IMR-90 (cell line): Measurements from ENCODE around the gene CUX1. TPM values are rescaled to one million over a fixed set of nuclear protein-coding genes. Genes with fewer than 3 reads are reported as not detected.

Experiments used
- ATAC-seq: fragments of 200-7000 bp; cut with Tn5 transposase; 2 replicates; pipeline ENCODE4 v1.9.1; 2020; ENCODE audit warnings: low read depth, mild to moderate bottlenecking, moderate library complexity
- BruUV-seq: library from RNA; stranded (reverse); fragments of 400-500 nt; replicated peaks from 2 replicates; lab custom pipeline; 2021; lab: Mats Ljungman, UMichigan
- CTCF ChIA-PET: fragments of 300-600 bp; formaldehyde crosslinking; extraction: SDS; loops from one replicate; lab custom pipeline; 2021; ENCODE audit warnings: antibody characterized with exemption; lab: Yijun Ruan, JAX
- POLR2A ChIA-PET: fragments of 300-600 bp; sonication (Branson Sonifier 250); formaldehyde crosslinking; loops from one replicate; lab custom pipeline; 2022; ENCODE audit warnings: antibody characterized with exemption; ENCODE audit not compliant: unreplicated experiment; lab: Charles Lee
- DNase-seq: peaks from one replicate; pipeline ENCODE4 v3.0.0; 2013
- H2AFZ ChIP-seq: replicated peaks from 2 replicates; pipeline ENCODE3; 2013; ENCODE audit warnings: low read length, mild to moderate bottlenecking; ENCODE audit not compliant: poor library complexity
- H2AK5ac ChIP-seq: 2 replicates; pipeline ENCODE4 v1.6.1; 2013; ENCODE audit warnings: low read depth, low read length, inconsistent platforms
- H2AK9ac ChIP-seq: replicated peaks from 2 replicates; pipeline ENCODE3; 2013; ENCODE audit warnings: mild to moderate bottlenecking, low read depth, low read length, moderate library complexity; ENCODE audit not compliant: poor library complexity
- H2BK120ac ChIP-seq: 2 replicates; pipeline ENCODE4 v1.6.1; 2013; ENCODE audit warnings: low read depth, low read length, inconsistent platforms
- H2BK15ac ChIP-seq: 3 replicates; pipeline ENCODE4 v1.6.1; 2013; ENCODE audit warnings: low read depth, low read length, inconsistent platforms
- H2BK20ac ChIP-seq: 2 replicates; pipeline ENCODE4 v1.6.1; 2013; ENCODE audit warnings: low read depth, mild to moderate bottlenecking, inconsistent platforms, low read length, moderate library complexity
- H2BK5ac ChIP-seq: 2 replicates; pipeline ENCODE4 v1.6.1; 2013; ENCODE audit warnings: mild to moderate bottlenecking, low read depth, low read length, inconsistent platforms; ENCODE audit not compliant: poor library complexity, severe bottlenecking
- H3K14ac ChIP-seq: replicated peaks from 2 replicates; pipeline ENCODE4 v1.6.1; 2013; ENCODE audit warnings: low read depth, low read length, inconsistent platforms
- H3K18ac ChIP-seq: 2 replicates; pipeline ENCODE4 v1.6.1; 2013; ENCODE audit warnings: low read depth, low read length, control low read depth
- H3K23ac ChIP-seq: 2 replicates; pipeline ENCODE4 v1.6.1; 2013; ENCODE audit warnings: low read depth, low read length, inconsistent platforms
- H3K27ac ChIP-seq: 2 replicates; pipeline ENCODE4 v1.5.1; 2013; ENCODE audit warnings: mild to moderate bottlenecking, control low read depth, low read length; ENCODE audit not compliant: insufficient read depth
- H3K27me3 ChIP-seq: 2 replicates; pipeline ENCODE4 v1.6.1; 2013; ENCODE audit warnings: low read length; ENCODE audit not compliant: control insufficient read depth, insufficient read depth
- H3K36me3 ChIP-seq: 2 replicates; pipeline ENCODE4 v1.6.1; 2013; ENCODE audit warnings: low read length, mixed read lengths; ENCODE audit not compliant: control insufficient read depth, insufficient read depth
- H3K4ac ChIP-seq: 2 replicates; pipeline ENCODE4 v1.6.1; 2013; ENCODE audit warnings: low read depth, low read length, inconsistent platforms
- H3K4me1 ChIP-seq: 2 replicates; pipeline ENCODE4 v1.6.1; 2013; ENCODE audit warnings: low read length, mixed read lengths; ENCODE audit not compliant: control insufficient read depth, insufficient read depth
- H3K4me2 ChIP-seq: 2 replicates; pipeline ENCODE4 v1.6.1; 2013; ENCODE audit warnings: low read depth, mild to moderate bottlenecking, control low read depth, low read length, moderate library complexity
- H3K4me3 ChIP-seq: 2 replicates; pipeline ENCODE4 v1.5.1; 2013; ENCODE audit warnings: low read depth, mild to moderate bottlenecking, control low read depth, low read length, moderate library complexity; ENCODE audit not compliant: insufficient read depth
- H3K56ac ChIP-seq: 2 replicates; pipeline ENCODE4 v1.6.1; 2013; ENCODE audit warnings: low read length, inconsistent platforms; ENCODE audit not compliant: insufficient read depth; ENCODE audit errors: extremely low read depth
- H3K79me1 ChIP-seq, 2 experiments: 2 replicates each; pipeline ENCODE4 v1.6.1; 2013; ENCODE audit warnings: low read length in 2 of 2, inconsistent platforms in 1 of 2, low read depth in 1 of 2
- H3K9ac ChIP-seq: 2 replicates; pipeline ENCODE4 v1.6.1; 2013; ENCODE audit warnings: low read depth, low read length, control low read depth
- H3K9me1 ChIP-seq: 2 replicates; pipeline ENCODE4 v1.6.1; 2013; ENCODE audit warnings: low read length, inconsistent platforms; ENCODE audit not compliant: insufficient read depth
- H3K9me3 ChIP-seq: 2 replicates; pipeline ENCODE4 v1.6.1; 2013; ENCODE audit warnings: low read length; ENCODE audit not compliant: control insufficient read depth, insufficient read depth
- H4K20me1 ChIP-seq: 2 replicates; pipeline ENCODE4 v1.6.1; 2013; ENCODE audit warnings: low read length, inconsistent platforms; ENCODE audit not compliant: insufficient read depth
- H4K5ac ChIP-seq: 2 replicates; pipeline ENCODE4 v1.6.1; 2013; ENCODE audit warnings: mild to moderate bottlenecking, low read depth, low read length, control low read depth
- H4K8ac ChIP-seq, 2 experiments: 2 replicates each; pipeline ENCODE4 v1.6.1; 2013; ENCODE audit warnings: low read depth in 2 of 2, low read length in 2 of 2, control low read depth in 1 of 2, inconsistent platforms in 1 of 2
- H4K91ac ChIP-seq: 2 replicates; pipeline ENCODE4 v1.6.1; 2013; ENCODE audit warnings: low read depth, low read length, inconsistent platforms; ENCODE audit not compliant: insufficient read depth
- BHLHE40 ChIP-seq: fragments of 150-350 bp; IDR thresholded peaks from 2 replicates; pipeline ENCODE4 v1.6.1; 2016; ENCODE audit warnings: mild to moderate bottlenecking, low read depth, low read length
- CEBPB ChIP-seq: IDR thresholded peaks from 2 replicates; pipeline ENCODE4 v1.6.1; 2012; ENCODE audit warnings: low read depth, low read length, improper control_type of control experiment
- CHD1 ChIP-seq: IDR thresholded peaks from 2 replicates; pipeline ENCODE4 v1.6.1; 2012; ENCODE audit warnings: low read depth, low read length, improper control_type of control experiment
- CTCF ChIP-seq: conservative IDR thresholded peaks from 2 replicates; pipeline ENCODE4 v1.5.1; 2012; ENCODE audit warnings: mild to moderate bottlenecking, low read depth, low read length, improper control_type of control experiment
- ELK1 ChIP-seq: fragments of 150-350 bp; IDR thresholded peaks from 2 replicates; pipeline ENCODE4 v1.6.1; 2016; ENCODE audit warnings: low read depth, mild to moderate bottlenecking, low read length, moderate library complexity, borderline replicate concordance
- FOS ChIP-seq: fragments of 150-350 bp; IDR thresholded peaks from 2 replicates; pipeline ENCODE4 v1.6.1; 2016; ENCODE audit warnings: low read depth, low read length
- MAFK ChIP-seq: IDR thresholded peaks from 2 replicates; pipeline ENCODE4 v1.6.1; 2012; ENCODE audit warnings: low read depth, low read length, improper control_type of control experiment
- MAZ ChIP-seq: IDR thresholded peaks from 2 replicates; pipeline ENCODE4 v1.6.1; 2012; ENCODE audit warnings: low read depth, mild to moderate bottlenecking, low read length, improper control_type of control experiment, moderate library complexity, borderline replicate concordance
- MXI1 ChIP-seq: IDR thresholded peaks from 2 replicates; pipeline ENCODE4 v1.6.1; 2012; ENCODE audit warnings: low read depth, mild to moderate bottlenecking, low read length, moderate library complexity, borderline replicate concordance
- NFE2L2 ChIP-seq: fragments of 150-350 bp; IDR thresholded peaks from 2 replicates; pipeline ENCODE4 v1.6.1; 2016; ENCODE audit warnings: low read depth, mild to moderate bottlenecking, low read length
- POLR2A ChIP-seq: IDR thresholded peaks from 2 replicates; pipeline ENCODE4 v1.6.1; 2012; ENCODE audit warnings: mild to moderate bottlenecking, low read depth, low read length
- RAD21 ChIP-seq: IDR thresholded peaks from 2 replicates; pipeline ENCODE4 v1.6.1; 2012; ENCODE audit warnings: low read length, improper control_type of control experiment
- RCOR1 ChIP-seq: IDR thresholded peaks from 2 replicates; pipeline ENCODE4 v1.6.1; 2012; ENCODE audit warnings: mild to moderate bottlenecking, low read length, improper control_type of control experiment; ENCODE audit not compliant: insufficient replicate concordance
- RFX5 ChIP-seq: IDR thresholded peaks from 2 replicates; pipeline ENCODE4 v1.8.0; 2012; ENCODE audit warnings: low read depth, mild to moderate bottlenecking, low read length, moderate library complexity
- SMC3 ChIP-seq: fragments of 150-350 bp; IDR thresholded peaks from 2 replicates; pipeline ENCODE4 v1.6.1; 2016; ENCODE audit warnings: low read depth, mild to moderate bottlenecking, antibody characterized with exemption, low read length, moderate library complexity
- USF2 ChIP-seq: fragments of 150-350 bp; IDR thresholded peaks from 2 replicates; pipeline ENCODE4 v1.6.1; 2017; ENCODE audit warnings: mild to moderate bottlenecking, antibody characterized with exemption, low read length, low read depth
- WGBS, 2 experiments: methylation state at CpG; one replicate each; pipeline versions ENCODE4 v1.1.5 to v1.1.7; 2013; ENCODE audit warnings: missing lambda C conversion rate in 2 of 2; ENCODE audit not compliant: insufficient read length in 1 of 2; ENCODE audit errors: extremely low coverage in 2 of 2; 5-methylcytosine and 5-hydroxymethylcytosine counted together
- dilution Hi-C: fragments of 300-500 bp; cut with HindIII; formaldehyde crosslinking; loops from one replicate; pipeline ENCODE4 v1.14.3; 2018; ENCODE audit warnings: low sequenced_read_pairs; ENCODE audit not compliant: unreplicated experiment
- in situ Hi-C: fragments of 300-500 bp; cut with MboI; formaldehyde crosslinking; loops from 3 replicates; pipeline ENCODE4 v1.14.3; 2019; ENCODE audit warnings: low sequenced_read_pairs, inconsistent platforms, mixed read lengths
- intact Hi-C: fragments of 100-400 bp; cut with micrococcal nuclease; formaldehyde crosslinking; loops from 2 replicates; pipeline ENCODE4 v1.10.0; 2022
- polyA plus RNA-seq, 3 experiments: library from polyadenylated mRNA; depleted of rRNA; stranded (reverse); fragments of >200 nt; gene quantifications; 2 replicates each; pipeline ENCODE4 v1.2.3, GENCODE V29; 2012; ENCODE audit warnings: low replicate concordance in 1 of 3
- total RNA-seq: library from RNA; depleted of rRNA; stranded (reverse); fragments of >200 nt; gene quantifications from 2 replicates; pipeline ENCODE4 v1.2.3, GENCODE V29; 2012

The CUX1 gene
- total and polyA plus RNA-seq, 2 of the 4 experiments (the other 2 are of a cell fraction): 19.7 to 46.4 TPM

- no peak overlapping the region for H3K23ac ChIP-seq
- no peak overlapping the region for H3K4me3 ChIP-seq
- no peak overlapping the region for H4K8ac ChIP-seq
- no peaks in the 10 kb centered on the region for H3K27me3 ChIP-seq
- H2AFZ ChIP-seq: no peak overlapping the region
- H2AK9ac ChIP-seq: no peak overlapping the region
- no peaks in the 10 kb centered on the region for H4K20me1 ChIP-seq
- peaks cover 10% of the 10 kb centered on the region for H3K4me1 ChIP-seq
- no peaks in the 10 kb centered on the region for H3K9me3 ChIP-seq
- no peak overlapping the region for H2BK20ac ChIP-seq
- no peak for ATAC-seq
- H3K9ac ChIP-seq: no peak overlapping the region
- no peak overlapping the region for H3K4ac ChIP-seq
- no peak overlapping the region for H3K27ac ChIP-seq
- peaks cover 4 to 15% of the 10 kb centered on the region in 2 experiments; a peak in 2 of 4 replicates for H3K79me1 ChIP-seq
- no peak overlapping the region for H3K14ac ChIP-seq
- intact Hi-C loops: no loop called here
- no peak overlapping the region for H2BK120ac ChIP-seq
- BruUV-seq: no TSS peak
- H3K56ac ChIP-seq: no peak overlapping the region
- WGBS, 2 experiments: 70% methylated on average over 2 of the region's 9 CpGs; no CpG with 5 or more reads in 1 of the 2 experiments
- TF ChIP-seq POLR2A: no peak
- no peak for TF ChIP-seq CHD1
- no peak for TF ChIP-seq CEBPB
- TF ChIP-seq MAFK: no peak
- no peak for TF ChIP-seq MXI1
- no peak for TF ChIP-seq SMC3
- no peak for TF ChIP-seq BHLHE40
- no peak for TF ChIP-seq RCOR1
- TF ChIP-seq RAD21: no peak
- TF ChIP-seq FOS: no peak
- TF ChIP-seq CTCF: no peak
- TF ChIP-seq MAZ: no peak
- TF ChIP-seq USF2: no peak
- TF ChIP-seq RFX5: no peak
- no peak for TF ChIP-seq ELK1
- no peak for TF ChIP-seq NFE2L2
- ChIA-PET CTCF (no interaction called here), POLR2A (no interaction called here)
- in situ Hi-C loops: no loop called here
- no peak overlapping the region for H3K18ac ChIP-seq
- H3K4me2 ChIP-seq: no peak overlapping the region
- H4K91ac ChIP-seq: no peak overlapping the region
- H2BK5ac ChIP-seq: no peak overlapping the region
- no peaks in the 10 kb centered on the region for H3K9me1 ChIP-seq
- H2AK5ac ChIP-seq: no peak overlapping the region
- DNase-seq: no peak
- peaks cover 2% of the 10 kb centered on the region; the same call in 1 of the 2 replicates for H3K36me3 ChIP-seq
- no peak overlapping the region for H4K5ac ChIP-seq
- H2BK15ac ChIP-seq: no peak overlapping the region
- dilution Hi-C loops: no loop called here
Measured at GRCh38 chr7:102148799-102149198, 331.4 kb downstream of the CUX1 start.
